Amygdala (tissue), 56 donors: ENCODE data around the gene SH3GL1.

Source experiments
- DNase-seq, 56 donors: peaks; one replicate each; lab custom pipeline; 2025; lab: John Stamatoyannopoulos, UW

The SH3GL1 gene

GRCh38 chr19:4432918-4433506 lies 32.7 kb upstream of the SH3GL1 start:
- no peak for DNase-seq

- peak in 12 of 56 donors; percentile 9 to 52 (median 15) for DNase-seq
These were observed 31.7 kb upstream of the SH3GL1 start for GRCh38 chr19:4431808-4432674.

GRCh38 chr19:4431296-4431695 lies 30.9 kb upstream of the SH3GL1 start:
- no peak for DNase-seq

GRCh38 chr19:4430760-4431159 lies 30.4 kb upstream of the SH3GL1 start:
- DNase-seq, result peak in 23 of 56 donors; percentile 8 to 65 (median 21)

GRCh38 chr19:4429771-4430171 lies 29.4 kb upstream of the SH3GL1 start:
- no peak for DNase-seq

GRCh38 chr19:4429256-4429655 lies 28.9 kb upstream of the SH3GL1 start:
- no peak for DNase-seq

GRCh38 chr19:4428326-4428975 lies 28.1 kb upstream of the SH3GL1 start:
- no peak for DNase-seq

GRCh38 chr19:4425537-4425936 lies 25.2 kb upstream of the SH3GL1 start:
- no peak for DNase-seq

- DNase-seq, result no peak
These were observed 23.2 kb upstream of the SH3GL1 start for GRCh38 chr19:4423416-4424126.

- no peak for DNase-seq
These were observed 15.9 kb upstream of the SH3GL1 start for GRCh38 chr19:4416268-4416667.

- peak in 15 of 56 donors; percentile 7 to 60 (median 18) for DNase-seq
These were observed 15.0 kb upstream of the SH3GL1 start for GRCh38 chr19:4415352-4415751.

- no peak for DNase-seq
These were observed 14.5 kb upstream of the SH3GL1 start for GRCh38 chr19:4414800-4415321.

- no peak for DNase-seq
These were observed 13.9 kb upstream of the SH3GL1 start for GRCh38 chr19:4414144-4414799.

- no peak for DNase-seq
These were observed 13.2 kb upstream of the SH3GL1 start for GRCh38 chr19:4413588-4413987.

GRCh38 chr19:4409123-4409933 lies 9.0 kb upstream of the SH3GL1 start:
- no peak for DNase-seq

- no peak for DNase-seq
These were observed 6.3 kb upstream of the SH3GL1 start for GRCh38 chr19:4406626-4407025.

- DNase-seq, result no peak
These were observed 5.6 kb upstream of the SH3GL1 start for GRCh38 chr19:4405977-4406376.

- DNase-seq, result no peak
These were observed 2.8 kb upstream of the SH3GL1 start for GRCh38 chr19:4403005-4403761.
